NCI-H1694 (cell line): Measurements from ENCODE around the gene NPM3.
A peak's percentile ranks its signal among the peaks of the same experiment; 100 is the strongest.
"Not testable (repeated sequence)": the region's sequence is repeated elsewhere in the genome, so short reads cannot be mapped to it uniquely, and the experiment has no call there.

ENCODE experiments used
- DNase-seq: peaks from one replicate; lab custom pipeline; 2025; lab: John Stamatoyannopoulos, UW

NPM3 gene

DNA sequence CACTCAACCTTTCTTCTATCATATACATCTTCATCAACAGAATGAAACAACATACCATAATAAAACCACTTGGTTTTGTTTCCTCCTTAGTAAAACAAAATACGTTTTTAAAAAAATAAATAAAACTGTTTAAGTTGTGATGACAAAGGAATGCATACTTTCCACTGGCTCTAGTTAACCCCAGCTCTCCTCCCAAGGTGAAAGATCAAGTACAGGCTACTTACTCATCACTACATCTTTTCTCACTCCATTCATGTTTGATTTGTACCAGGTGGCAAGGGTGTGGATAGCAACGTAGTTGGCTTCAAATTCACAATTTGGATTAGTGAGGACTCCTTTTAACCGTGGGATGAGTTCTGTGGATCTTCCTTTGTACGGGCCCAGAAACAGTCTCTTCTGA lies 20.3 kb upstream of the NPM3 start:
- DNase-seq, result no peak

- no peak for DNase-seq
Measured at GRCh38 chr10:101797403-101798059, 14.3 kb upstream of the NPM3 start.

GRCh38 chr10:101793526-101793925 lies 10.3 kb upstream of the NPM3 start:
- no peak for DNase-seq

DNA sequence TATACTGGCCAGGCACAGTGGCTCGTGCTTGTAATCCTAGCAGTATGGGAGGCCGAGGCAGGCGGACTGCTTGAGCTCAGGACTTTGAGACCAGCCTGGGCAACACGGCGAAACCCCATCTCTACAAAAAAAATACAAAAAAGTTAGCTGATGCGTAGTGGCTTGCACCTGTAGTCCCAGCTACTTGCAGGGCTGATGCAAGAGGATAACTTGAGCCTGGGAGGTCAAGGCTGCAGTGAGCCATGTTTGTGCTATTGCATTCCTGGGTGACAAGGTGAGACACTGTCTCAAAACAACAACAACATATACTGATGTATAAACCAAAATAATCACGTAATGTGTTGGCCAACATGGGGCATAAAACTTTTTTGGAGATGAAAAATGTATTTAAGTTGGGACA lies 6.4 kb upstream of the NPM3 start:
- no peak for DNase-seq

GRCh38 chr10:101789231-101789630 lies 6.0 kb upstream of the NPM3 start:
- DNase-seq, result not testable (repeated sequence)

GRCh38 chr10:101785801-101786200 lies 2.6 kb upstream of the NPM3 start:
- no peak for DNase-seq

- DNase-seq, result no peak
Measured at GRCh38 chr10:101784558-101784957, 1.3 kb upstream of the NPM3 start.

DNA sequence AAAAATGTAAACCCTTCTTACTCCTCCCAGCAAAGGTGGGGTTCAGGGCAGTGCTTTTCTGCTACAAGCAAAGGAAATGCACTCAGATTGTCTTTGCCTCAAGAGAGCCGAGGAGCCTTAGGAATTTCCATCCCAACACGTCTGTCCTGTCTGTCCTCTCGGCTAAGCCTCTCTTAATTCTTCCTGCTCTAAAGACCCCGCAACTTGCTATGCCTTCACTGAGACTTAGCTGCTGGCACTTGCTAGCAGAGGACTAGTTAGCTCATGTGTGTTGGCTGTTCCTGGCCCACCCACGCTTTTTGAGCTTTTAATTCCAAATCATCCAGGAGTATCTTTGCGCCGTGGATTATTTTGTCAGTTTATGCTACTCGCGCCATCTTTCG lies 481 bp upstream of the NPM3 start:
- no peak for DNase-seq

- no peak for DNase-seq
Measured at GRCh38 chr10:101781984-101782810, 1.0 kb downstream of the NPM3 start.

- no peak for DNase-seq
Measured at GRCh38 chr10:101781655-101781983, 1.6 kb downstream of the NPM3 start.

DNA sequence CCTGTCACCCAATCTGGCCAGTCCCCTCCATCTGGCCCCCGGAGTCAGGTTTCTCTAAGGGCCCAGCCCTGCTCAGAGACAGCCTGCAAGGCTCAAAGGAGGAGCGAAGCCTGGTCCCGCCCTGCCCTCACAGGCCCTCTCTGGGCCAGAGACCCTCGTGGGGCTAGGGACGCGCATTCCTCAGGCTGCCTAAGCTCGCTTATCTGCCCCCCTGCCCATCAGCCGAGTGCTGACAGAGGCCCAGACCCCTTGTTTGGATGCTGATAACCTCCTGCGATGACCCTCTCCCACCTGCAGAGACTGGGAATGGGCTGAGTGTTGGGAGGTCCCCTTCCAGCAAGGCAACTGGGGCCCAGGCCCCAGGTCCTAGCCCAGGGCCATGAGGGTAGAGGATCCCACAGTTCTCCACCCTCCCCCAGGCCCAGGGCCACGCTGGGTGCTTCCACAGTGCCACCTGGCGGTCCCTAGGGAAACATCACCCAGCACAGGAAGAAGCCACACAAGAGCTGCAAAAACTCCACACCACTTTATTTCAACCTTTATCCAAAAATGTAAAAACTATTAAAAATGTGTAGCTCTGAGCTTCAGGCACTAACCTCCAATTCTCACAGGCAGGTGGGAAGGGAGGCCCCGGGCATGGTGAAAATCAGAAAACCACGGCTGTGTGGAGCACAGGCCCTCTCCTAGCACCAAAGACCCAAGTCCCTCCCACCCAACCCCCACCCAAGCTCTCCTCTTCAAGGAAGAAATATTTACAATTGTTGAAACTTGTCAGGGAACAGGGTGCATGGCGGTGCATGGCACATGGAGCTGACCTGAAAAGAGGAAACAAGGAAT lies 2.2 kb downstream of the NPM3 start:
- DNase-seq, result peak; percentile 69

GRCh38 chr10:101780187-101780817 lies 2.9 kb downstream of the NPM3 start:
- no peak for DNase-seq

DNA sequence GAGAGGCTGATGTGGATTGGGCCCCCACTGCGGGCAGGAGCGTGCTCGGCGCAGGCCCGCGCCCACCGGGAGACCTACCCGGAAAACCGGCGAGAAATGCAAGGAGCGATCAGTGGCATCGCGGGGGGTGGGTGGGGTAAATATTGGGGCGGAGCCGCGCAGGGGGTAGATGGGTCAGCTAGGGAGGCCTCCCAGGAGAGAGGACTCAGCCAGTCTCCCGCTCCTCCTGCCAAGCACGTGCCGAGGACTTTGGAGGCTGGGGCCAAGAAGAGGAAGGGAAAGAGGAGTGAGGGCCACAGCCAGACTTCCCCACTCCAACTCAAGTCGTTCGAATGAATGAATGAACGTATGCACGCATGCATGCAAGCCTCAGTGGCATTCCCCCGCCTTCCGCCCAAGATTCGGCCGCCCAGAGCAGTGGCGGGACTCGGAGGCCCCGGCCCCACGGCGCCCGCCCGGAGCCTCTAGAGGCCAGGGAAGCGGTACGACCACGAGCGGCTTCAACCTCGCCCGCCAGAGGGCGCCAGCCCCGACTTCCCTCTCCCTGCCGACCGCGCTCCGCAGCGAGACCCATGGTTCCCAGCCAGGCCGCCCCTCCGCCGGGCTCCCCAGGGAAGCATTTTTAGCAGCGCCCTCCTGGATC lies 3.6 kb downstream of the NPM3 start:
- peak; percentile 31 for DNase-seq

GRCh38 chr10:101778781-101779543 lies 4.3 kb downstream of the NPM3 start:
- DNase-seq, result no peak

DNA sequence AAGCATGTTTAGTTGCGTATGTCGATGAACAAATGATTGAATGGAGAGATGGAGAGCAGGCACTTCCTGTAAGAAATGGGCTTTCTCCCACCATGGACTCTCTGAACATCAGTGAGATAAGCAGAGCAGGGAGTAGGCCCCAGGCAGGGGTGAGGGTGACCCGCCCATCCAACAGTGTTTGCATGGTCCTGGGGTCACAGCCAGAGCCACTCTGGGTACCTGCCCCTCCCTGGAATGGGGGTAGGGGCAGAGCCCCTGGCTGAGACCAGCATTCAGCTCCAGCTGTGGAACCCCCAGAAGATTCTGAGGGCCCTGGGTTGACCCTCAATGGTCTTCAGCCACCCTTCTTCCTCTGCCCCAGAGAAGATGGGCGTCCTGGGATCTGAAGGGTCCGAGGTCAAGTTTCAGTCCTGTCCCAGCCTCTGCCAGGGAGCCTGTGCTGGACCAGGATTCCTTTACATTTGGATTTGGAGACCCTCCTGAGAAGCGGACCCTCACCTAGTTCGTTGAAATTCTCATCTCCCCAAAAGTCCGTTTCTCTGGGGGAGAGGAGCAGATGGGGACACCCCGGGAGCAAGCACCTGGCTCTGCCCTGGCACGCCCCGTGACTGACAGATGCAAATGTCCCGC lies 5.0 kb downstream of the NPM3 start:
- no peak for DNase-seq

GRCh38 chr10:101777619-101778145 lies 5.6 kb downstream of the NPM3 start:
- no peak for DNase-seq

DNA sequence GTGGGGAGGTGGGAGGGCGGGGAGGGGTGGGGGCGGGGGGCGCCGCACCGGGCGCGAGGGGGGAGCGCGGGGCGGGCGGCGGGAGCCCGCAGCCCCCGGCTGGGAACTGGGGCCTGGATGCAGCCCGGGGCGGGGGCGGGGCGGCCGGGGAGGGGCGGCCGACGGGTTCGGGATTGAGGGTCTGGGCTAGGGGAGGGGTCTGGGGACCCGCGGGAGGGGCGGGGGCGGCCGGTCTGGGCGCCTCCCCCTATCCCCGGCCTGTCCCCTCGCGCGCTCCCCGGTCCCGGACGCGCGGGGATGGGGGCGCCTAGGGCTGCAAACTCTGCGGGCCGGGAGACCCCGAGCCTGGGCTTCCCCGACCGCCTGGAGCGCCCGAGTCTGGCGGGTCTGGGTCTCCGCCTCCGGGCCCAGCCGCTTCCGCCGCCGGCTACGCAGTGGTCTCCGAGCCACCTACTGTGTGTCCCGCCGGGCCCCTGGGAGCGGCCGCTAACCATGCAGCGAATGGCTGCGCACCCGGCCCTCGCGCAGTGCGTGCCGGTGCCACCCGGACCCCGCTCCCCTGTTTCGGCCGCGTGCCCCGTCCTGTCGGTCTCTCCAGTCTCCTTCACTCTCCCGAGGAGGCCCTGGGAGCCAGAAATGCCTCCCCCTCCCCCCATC lies 7.0 kb downstream of the NPM3 start:
- no peak for DNase-seq

GRCh38 chr10:101775273-101776160 lies 7.7 kb downstream of the NPM3 start, which contains the start of gene FGF8:
Gene FGF8, minus strand, starts transcription at chr10:101776114. Its CDS starts 214 bp downstream, at chr10:101775900.
- no peak for DNase-seq
